GM19193 (cell line): ENCODE measurements around the gene POGLUT2.
A peak's percentile ranks its signal among the peaks of the same experiment; 100 is the strongest.

Experiments used
- POLR2A ChIP-seq: IDR thresholded peaks from 4 replicates; pipeline ENCODE4 v1.6.1; 2011; ENCODE audit not compliant: insufficient read depth, insufficient read length; ENCODE audit errors: extremely low read depth

The POGLUT2 gene

GRCh38 chr13:102798581-102799425 lies at the start of gene POGLUT2, which contains the start of gene BIVM:
Gene POGLUT2, minus strand, starts transcription at chr13:102798976. Its CDS starts 306 bp downstream, at chr13:102798670.
Gene BIVM, plus strand, starts transcription at chr13:102799119. Its CDS starts 8,149 bp downstream, at chr13:102807268.
- peak; percentile 55 for TF ChIP-seq POLR2A

- TF ChIP-seq POLR2A: no peak
These were observed 48.8 kb upstream of the POGLUT2 start for GRCh38 chr13:102847272-102848234.

GRCh38 chr13:102846261-102847015 lies 47.7 kb upstream of the POGLUT2 start:
- TF ChIP-seq POLR2A: no peak

- peak; percentile 93 for TF ChIP-seq POLR2A
These were observed 47.0 kb upstream of the POGLUT2 start, which contains the start of gene ERCC5 for GRCh38 chr13:102845630-102846260. Gene ERCC5, plus strand, starts transcription at chr13:102846032. Its CDS starts 235 bp downstream, at chr13:102846267.

DNA sequence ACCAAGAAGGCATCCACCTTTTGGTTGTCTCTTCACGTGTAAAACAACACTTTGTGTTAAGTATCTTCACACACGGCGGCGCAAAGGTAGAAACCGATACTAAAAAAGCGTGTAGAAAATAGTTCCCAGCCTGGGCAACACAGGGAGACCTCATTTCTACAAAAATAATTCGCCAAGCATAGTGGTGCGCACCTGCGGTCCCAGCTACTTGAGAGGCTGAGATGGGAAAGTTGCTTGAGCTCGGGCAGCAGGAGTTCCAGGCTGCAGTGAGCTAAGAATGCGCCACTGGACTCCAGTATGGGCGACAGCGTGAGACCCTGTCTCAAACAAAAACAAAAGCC lies 46.5 kb upstream of the POGLUT2 start:
- TF ChIP-seq POLR2A: no peak

- TF ChIP-seq POLR2A: no peak
These were observed 40.7 kb upstream of the POGLUT2 start for GRCh38 chr13:102839462-102839861.

DNA sequence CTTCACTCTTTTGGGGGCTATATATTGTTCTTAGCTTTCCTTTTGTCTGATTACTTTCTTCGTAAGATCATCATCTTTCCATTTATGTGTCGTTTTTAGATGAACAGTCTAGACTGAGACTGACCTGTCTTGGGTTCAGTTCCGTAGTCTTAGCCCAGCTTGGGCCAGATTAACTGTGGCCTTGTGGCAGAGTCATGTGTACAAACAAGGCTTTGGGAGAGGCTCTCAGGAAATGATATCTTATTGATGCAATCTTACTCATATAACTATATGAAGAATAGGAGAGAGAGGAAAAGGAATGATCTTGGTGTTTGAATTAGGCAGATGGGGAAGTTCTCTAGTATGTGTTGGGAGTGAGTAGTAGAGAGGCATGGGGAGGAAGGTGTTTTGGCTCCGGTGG lies 40.2 kb upstream of the POGLUT2 start:
- no peak for TF ChIP-seq POLR2A

- TF ChIP-seq POLR2A: no peak
These were observed 39.5 kb upstream of the POGLUT2 start for GRCh38 chr13:102838273-102838672.

GRCh38 chr13:102836471-102836870 lies 37.7 kb upstream of the POGLUT2 start:
- TF ChIP-seq POLR2A: no peak

- no peak for TF ChIP-seq POLR2A
These were observed 31.9 kb upstream of the POGLUT2 start for GRCh38 chr13:102830646-102831045.

DNA sequence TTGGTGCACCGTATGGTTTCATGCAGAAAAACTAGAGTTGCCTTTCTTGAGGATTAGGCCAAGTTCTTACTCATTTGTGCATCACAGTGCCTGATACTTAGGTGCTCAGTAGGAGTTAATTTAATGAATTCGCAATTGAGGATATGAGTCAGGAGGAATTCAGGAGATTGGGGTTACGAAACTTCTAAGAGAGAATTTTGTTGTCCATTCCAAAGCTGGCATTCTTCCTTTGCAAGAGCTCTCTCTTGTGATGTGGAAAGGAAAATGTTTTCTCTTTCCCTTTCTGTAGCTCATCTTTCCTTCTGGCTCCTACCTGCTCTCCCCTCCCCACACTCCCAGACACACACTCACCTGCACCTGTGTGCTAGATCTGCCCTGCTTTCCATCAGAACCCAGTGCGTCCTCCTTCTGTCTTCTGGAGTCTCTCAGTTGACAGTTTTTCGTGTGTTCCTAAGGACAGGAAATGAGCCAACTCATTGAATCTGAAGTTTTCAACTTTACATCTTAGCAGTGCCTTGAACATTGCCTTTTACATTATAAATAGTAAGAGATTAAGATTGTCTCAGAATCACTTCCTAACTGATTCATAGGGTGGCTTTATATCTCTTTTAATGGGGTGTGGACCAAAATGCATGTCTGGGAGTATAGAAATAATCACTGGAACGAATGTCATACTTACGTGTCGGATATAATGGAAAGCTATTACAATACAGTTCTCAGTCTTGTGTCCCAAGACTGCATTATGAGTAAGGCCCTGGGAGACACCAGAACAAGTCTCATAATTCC lies 27.3 kb upstream of the POGLUT2 start:
- TF ChIP-seq POLR2A: no peak

- TF ChIP-seq POLR2A: no peak
These were observed 26.6 kb upstream of the POGLUT2 start for GRCh38 chr13:102825400-102825799.

- TF ChIP-seq POLR2A: no peak
These were observed 19.1 kb upstream of the POGLUT2 start for GRCh38 chr13:102817907-102818306.
